COR-L47 (cell line): ENCODE results near the gene HSD17B3.
"Not testable (repeated sequence)": the region's sequence is repeated elsewhere in the genome, so short reads cannot be mapped to it uniquely, and the experiment has no call there.

Experiments used
- DNase-seq: peaks from one replicate; lab custom pipeline; 2025; lab: John Stamatoyannopoulos, UW

Gene HSD17B3

DNA sequence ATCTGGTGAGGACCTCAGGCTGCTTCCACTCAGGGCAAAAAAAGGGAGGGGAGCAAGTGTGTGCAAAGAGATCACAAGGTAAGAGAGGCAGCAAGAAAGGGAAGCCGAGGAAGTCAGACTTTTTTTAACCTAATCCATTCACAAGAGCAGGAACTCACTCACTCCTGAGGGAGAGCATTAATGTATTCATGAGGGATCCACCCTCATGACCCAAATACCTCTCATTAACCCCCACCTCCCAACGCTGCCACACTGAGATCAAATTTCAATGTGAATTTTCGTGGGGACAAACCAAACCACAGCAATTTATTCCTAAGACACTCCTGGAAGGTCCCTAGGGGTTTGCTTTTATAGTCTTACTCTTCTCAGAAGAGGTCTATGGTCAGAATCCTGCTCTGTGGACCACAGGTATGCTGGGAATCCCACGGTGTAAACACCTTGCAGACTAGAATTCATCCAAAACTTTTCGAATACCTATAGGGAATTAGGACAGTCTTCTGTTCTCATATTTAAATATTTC, 108.7 kb downstream of the HSD17B3 start:
- DNase-seq = no peak

DNA sequence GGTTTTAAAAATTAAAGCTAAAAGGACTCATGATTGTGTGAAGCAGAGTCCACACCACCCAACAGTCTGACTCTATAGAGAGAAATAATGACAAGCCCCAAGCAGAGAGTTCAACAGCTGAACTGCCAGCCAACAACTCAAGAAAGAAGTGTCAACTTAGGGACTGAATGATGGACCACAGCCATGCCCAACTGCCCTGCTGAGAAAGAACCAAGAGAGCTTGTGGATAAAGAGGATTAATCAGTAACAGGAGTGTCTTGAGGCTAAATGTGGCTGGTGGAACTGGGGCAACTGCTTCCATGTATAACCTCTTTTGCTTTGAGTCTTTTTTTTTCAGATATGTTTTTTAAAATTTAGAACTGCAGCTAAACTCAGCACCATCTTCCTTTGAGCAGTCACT, 109.3 kb downstream of the HSD17B3 start:
- DNase-seq = no peak

DNA sequence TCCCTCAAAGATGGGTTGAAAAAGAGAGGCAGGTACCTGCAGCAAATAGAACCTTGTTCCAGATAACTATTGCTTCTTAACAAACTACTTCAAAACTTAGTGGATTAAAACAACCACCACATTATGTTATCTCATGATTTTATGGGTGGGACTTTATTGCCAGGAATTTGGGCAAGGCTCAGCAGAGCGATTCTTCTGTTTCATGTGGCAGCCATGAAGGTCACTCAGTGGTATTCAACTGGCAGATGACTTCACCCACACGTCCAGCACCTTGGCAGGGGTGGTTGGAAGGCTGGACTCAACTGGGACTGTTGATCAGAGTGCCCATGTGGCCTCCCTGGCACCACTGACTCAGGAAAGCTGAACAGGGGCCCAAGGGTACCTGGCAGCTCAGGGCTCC, 112.0 kb downstream of the HSD17B3 start:
- no peak for DNase-seq

DNA sequence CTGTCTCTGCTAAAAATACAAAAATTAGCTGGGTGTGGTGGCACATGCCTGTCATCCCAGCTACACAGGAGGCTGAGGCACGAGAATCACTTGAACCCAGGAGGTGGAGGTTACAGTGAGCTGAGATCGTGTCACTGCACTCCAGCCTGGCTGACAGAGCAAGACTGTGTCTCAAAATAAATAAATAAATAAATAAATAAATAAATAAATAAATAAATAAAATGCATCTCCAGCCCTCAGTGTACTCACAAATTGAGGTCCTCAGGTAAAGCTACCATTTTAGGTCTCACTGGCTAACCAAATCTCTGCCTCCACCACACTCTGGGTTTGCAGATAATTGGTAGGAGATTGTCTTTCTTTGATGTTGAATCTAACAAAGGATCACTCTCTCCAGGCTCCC, 112.4 kb downstream of the HSD17B3 start:
- DNase-seq = not testable (repeated sequence)

DNA sequence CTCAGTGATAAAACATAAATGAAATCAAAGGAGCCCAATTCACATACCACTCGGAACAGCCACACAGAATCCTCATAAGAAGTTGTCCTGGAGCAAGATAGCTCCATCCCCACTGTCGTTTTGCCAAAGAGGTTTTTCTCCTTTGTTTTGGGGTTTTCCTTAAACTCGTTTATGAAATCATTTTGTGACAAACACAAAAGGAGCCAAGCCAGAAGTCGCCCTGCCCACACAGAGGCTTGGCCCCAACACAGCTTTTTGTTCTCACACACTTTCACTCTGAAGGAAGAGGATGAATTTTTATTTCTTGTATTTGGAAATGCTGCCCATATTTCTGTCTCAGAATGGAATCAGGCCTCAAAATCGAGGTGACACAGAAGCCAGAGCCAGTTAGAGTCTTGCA, 113.4 kb downstream of the HSD17B3 start:
- no peak for DNase-seq

DNA sequence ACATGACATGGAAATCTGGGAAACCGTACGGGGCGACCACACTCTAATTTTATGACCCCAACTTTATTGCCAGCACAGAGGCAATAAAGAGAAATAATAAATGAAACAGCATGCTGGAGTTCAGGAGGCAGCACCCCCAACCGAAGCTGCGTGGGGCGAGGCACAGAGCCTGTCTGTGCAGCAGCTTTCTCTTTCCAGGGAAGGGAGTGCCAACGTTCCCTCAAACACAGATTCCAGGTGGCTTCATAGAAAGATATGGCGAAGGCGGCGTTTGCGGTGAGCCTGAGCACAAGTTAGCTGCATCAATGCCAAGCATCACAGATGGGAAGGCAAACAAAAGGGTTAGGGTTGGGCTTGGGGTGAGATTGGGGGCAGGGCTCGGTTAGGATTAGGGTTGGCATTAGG, 114.8 kb downstream of the HSD17B3 start:
- DNase-seq = no peak

DNA sequence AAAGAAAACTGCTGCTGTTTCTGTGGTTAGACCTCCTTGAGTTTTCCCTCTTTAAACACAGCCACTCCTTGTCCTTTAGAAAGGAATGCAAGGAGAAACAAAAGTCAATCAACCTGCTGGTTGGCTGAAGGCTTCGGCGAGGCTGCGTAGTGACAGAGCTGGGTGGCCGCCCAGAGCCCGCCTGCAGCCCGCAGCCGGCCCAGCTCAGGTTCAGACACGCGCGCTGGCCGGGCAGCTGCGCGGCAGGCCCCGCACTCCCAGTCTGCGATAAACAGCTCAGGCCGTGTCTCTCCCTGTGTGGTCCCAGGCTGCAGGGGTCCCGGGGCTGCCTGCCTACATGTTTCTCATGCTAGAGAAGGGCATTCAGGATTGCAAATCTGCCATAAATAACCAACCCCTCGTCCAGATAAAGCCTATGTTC, 115.4 kb downstream of the HSD17B3 start:
- DNase-seq = no peak

DNA sequence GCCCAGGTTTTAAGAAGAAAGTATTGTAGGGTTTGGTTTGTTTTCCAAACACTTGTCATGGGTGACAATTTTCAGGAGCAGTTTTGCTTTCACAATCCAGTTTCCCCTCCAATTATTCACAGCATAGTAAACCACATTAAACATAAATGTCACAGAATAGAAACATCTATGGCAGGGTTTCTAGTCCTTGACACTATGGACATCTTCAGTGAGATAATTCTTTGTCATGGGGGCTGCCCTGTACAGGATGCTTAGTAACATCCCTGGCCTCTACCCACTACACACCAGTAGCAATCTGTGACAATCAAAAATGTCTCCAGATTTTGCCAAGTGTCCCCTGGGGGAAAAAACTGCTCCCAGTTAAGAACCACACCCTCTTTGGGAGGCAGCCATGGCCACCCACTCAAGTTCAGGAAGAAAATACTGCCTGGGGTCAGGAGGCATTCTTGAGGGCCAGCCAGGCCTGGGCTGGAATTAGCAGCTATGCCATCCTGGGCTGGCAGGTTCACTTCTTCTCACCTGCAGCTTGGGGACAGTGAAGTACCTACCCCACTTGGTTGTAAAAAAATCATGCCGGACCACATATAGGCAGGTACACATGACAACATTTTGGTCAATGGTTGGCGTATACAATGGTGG, 116.3 kb downstream of the HSD17B3 start:
- DNase-seq = no peak
